Nephron (organoid): Measurements from ENCODE around the gene RNU1-2.
"Not testable (repeated sequence)": the region's sequence is repeated elsewhere in the genome, so short reads cannot be mapped to it uniquely, and the experiment has no call there.

Experiments used
- H3K27ac Mint-ChIP-seq, 3 experiments: 2 replicates each; pipeline ENCODE4 v1.8.0; 2020; ENCODE audit warnings: mixed read lengths in 3 of 3, mild to moderate bottlenecking in 2 of 3, moderate library complexity in 1 of 3
- H3K27me3 Mint-ChIP-seq: 2 replicates; pipeline ENCODE4 v1.8.0; 2021; ENCODE audit warnings: low read depth, mild to moderate bottlenecking, moderate library complexity, mixed read lengths
- H3K36me3 Mint-ChIP-seq: 2 replicates; pipeline ENCODE4 v1.8.0; 2020; ENCODE audit warnings: low read depth, mixed read lengths
- H3K4me1 Mint-ChIP-seq: 2 replicates; pipeline ENCODE4 v1.8.0; 2020; ENCODE audit warnings: mixed read lengths
- H3K4me3 Mint-ChIP-seq, 3 experiments: 2 replicates each; pipeline ENCODE4 v1.8.0; 2020; ENCODE audit warnings: mild to moderate bottlenecking in 3 of 3, mixed read lengths in 3 of 3, moderate library complexity in 2 of 3
- H3K9me3 Mint-ChIP-seq: 2 replicates; pipeline ENCODE4 v1.8.0; 2020; ENCODE audit warnings: mixed read lengths
- TF ChIP-seq, protein P1 (sequence below), 3 experiments: fragments of 200-600 bp; sonication (generic); IDR thresholded peaks; one replicate each; pipeline ENCODE4 v1.5.0; 2021; ENCODE audit warnings: antibody characterized with exemption in 3 of 3; ENCODE audit not compliant: unreplicated experiment in 3 of 3

RNU1-2 gene

GRCh38 chr1:16938351-16939321, 42.9 kb downstream of the RNU1-2 start:
- H3K4me3 Mint-ChIP-seq, result peak overlapping the region in 2 of 3 experiments; percentile 30 to 37
- no peaks in the 10 kb centered on the region for H3K9me3 Mint-ChIP-seq
- TF ChIP-seq, protein P1, sequence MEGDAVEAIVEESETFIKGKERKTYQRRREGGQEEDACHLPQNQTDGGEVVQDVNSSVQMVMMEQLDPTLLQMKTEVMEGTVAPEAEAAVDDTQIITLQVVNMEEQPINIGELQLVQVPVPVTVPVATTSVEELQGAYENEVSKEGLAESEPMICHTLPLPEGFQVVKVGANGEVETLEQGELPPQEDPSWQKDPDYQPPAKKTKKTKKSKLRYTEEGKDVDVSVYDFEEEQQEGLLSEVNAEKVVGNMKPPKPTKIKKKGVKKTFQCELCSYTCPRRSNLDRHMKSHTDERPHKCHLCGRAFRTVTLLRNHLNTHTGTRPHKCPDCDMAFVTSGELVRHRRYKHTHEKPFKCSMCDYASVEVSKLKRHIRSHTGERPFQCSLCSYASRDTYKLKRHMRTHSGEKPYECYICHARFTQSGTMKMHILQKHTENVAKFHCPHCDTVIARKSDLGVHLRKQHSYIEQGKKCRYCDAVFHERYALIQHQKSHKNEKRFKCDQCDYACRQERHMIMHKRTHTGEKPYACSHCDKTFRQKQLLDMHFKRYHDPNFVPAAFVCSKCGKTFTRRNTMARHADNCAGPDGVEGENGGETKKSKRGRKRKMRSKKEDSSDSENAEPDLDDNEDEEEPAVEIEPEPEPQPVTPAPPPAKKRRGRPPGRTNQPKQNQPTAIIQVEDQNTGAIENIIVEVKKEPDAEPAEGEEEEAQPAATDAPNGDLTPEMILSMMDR (IDR thresholded peaks at IDR 0.05; ENCODE audit: unreplicated experiment in 3 of 3), result no peak
- H3K27me3 Mint-ChIP-seq, result no peaks in the 10 kb centered on the region
- no peaks in the 10 kb centered on the region for H3K4me1 Mint-ChIP-seq
- H3K36me3 Mint-ChIP-seq, result peaks cover 15% of the 10 kb centered on the region
- peak overlapping the region in 1 of 3 experiments; percentile 37 for H3K27ac Mint-ChIP-seq

- H3K9me3 Mint-ChIP-seq, H3K4me1 Mint-ChIP-seq, H3K27me3 Mint-ChIP-seq: not testable (repeated sequence)
- Mint-ChIP-seq H3K4me3 (peak overlapping the region in 2 of 3 experiments; percentile 30 to 42), H3K27ac (peak overlapping the region in 1 of 3 experiments; percentile 37), H3K36me3 (peaks cover 15% of the 10 kb centered on the region)
Observed at GRCh38 chr1:16939386-16940180, 43.8 kb downstream of the RNU1-2 start.

DNA sequence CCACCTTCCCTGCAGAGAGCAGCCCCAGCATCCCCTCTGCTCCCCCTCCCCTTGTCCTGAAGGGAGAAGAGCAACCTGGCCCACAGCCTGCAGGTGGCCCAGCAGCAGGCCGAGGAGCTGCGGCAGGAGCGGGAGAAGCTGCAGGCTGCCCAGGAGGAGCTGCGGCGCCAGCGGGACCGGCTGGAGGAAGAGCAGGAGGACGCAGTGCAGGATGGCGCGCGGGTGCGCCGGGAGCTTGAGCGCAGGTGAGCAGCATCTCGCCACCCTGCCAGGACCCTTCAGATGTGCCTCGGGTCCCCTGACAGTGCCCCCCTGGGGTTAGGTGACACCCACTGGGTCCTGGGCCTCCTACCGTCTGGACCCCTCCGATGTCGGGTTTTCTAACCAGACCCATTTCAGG, 48.3 kb downstream of the RNU1-2 start:
- Mint-ChIP-seq H3K27ac (no peak overlapping the region), H3K4me1 (no peaks in the 10 kb centered on the region), H3K9me3 (no peaks in the 10 kb centered on the region), H3K4me3 (no peak overlapping the region), H3K36me3 (peaks cover 12% of the 10 kb centered on the region), H3K27me3 (no peaks in the 10 kb centered on the region)
- TF ChIP-seq, protein P1 (IDR thresholded peaks at IDR 0.05; ENCODE audit: unreplicated experiment in 3 of 3), result no peak

DNA sequence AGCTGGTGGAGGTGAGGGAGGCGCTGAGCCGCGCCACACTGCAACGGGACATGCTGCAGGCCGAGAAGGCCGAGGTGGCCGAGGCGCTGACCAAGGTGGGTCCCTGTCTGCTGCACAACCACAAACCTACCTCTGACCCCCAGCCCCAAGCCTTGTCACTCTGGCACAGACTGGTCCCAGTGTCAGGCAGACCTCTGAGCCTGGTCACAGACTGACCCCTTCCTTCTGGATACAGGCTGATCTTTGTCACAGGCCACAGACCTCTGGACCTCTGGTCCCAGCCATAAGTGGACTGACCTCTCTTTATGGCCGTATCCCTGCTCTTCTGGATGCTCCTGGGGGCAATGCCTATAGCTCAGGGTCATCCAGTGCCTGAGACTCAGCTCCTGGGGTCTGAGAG, 49.7 kb downstream of the RNU1-2 start:
- H3K4me1 Mint-ChIP-seq, H3K9me3 Mint-ChIP-seq, H3K4me3 Mint-ChIP-seq, H3K27me3 Mint-ChIP-seq, H3K27ac Mint-ChIP-seq: not testable (repeated sequence)
- H3K36me3 Mint-ChIP-seq, result peaks cover 12% of the 10 kb centered on the region
